CD4-positive, alpha-beta T cell treated with Interleukin-2 at 100 ng/mL for 4 hours (primary cell): Measurements from ENCODE around the gene SRSF5.

ENCODE experiments used
- DNase-seq: peaks from one replicate; pipeline ENCODE4 v3.0.0-alpha.2; 2020; ENCODE audit warnings: low spot score

The SRSF5 gene

GRCh38 chr14:69771136-69771535, 4.2 kb downstream of the SRSF5 start:
- no peak for DNase-seq

GRCh38 chr14:69772082-69773017, 5.4 kb downstream of the SRSF5 start:
- no peak for DNase-seq

DNA sequence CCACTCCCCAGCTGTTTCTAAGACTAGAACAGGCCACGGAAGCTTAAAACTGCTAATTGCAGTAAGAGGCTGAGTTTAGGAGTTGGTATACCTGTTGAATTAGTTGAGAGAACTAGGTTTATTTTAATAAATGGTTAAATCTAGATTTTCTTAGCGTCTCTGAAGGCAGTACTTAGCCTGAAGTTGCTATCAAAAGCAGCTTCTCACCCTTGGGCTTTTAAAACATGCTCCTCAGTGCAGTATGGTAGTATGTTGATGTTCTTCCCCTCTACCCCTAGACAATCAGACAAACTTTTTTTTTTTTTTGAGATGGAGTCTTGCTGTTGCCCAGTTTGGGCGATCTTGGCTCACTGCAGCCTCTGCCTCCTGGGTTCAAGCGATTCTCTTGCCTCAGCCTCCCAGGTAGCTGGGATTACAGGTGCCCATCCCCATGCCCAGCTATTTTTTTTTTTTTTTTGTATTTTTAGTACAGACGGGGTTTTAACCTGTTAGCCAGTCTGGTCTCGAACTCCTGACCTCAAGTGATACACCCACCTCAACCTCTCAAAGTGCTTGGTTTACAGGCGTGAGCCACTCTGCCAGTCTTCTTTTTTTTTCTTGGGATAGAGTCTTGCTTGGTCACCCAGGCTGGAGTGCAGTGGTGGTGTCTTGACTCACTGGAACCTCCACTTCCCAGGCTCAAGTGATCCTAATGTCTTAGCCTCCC, 6.8 kb downstream of the SRSF5 start:
- DNase-seq = no peak

GRCh38 chr14:69775012-69775411, 8.1 kb downstream of the SRSF5 start:
- DNase-seq = no peak

- no peak for DNase-seq
Measured at GRCh38 chr14:69776875-69777453, 10.0 kb downstream of the SRSF5 start.

- no peak for DNase-seq
Measured at GRCh38 chr14:69779088-69779487, 12.1 kb downstream of the SRSF5 start.

DNA sequence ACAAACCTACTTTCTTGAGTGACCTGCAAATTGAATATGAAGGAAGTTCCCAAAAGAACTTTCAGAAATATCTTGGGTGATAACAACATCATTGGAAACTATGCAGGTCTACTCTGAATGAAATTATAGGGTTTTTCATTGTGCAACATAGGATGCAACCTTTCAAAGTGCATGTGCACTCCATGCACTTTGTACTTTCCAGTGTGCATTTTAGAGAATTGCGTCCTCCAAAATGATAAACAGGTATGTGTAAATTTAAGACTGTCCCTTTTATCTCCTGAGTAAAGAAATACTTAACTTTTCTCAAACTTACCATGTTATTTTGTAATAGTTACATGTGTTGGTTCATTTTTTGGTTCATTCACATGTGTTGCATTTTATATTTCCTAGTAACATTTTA, 13.2 kb downstream of the SRSF5 start:
- no peak for DNase-seq

DNA sequence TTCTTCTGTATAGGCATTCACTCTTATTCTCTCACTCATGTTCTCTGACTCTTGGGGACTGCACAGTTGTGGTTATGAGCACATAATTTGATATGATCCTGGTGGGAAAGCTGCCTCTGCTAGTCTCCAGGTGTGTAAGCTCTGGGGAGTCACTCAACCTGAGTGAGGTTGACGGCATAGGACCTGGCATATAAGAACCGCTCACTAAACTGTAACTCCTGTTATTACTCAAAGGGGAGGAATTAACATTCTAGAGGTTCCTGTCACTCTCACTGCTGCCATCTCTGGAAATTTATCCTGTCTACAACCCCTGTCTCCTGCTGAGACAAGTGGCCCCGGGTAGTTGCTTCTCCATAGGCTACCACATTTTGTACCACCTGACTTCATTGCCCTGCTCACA, 14.0 kb downstream of the SRSF5 start:
- DNase-seq = no peak

DNA sequence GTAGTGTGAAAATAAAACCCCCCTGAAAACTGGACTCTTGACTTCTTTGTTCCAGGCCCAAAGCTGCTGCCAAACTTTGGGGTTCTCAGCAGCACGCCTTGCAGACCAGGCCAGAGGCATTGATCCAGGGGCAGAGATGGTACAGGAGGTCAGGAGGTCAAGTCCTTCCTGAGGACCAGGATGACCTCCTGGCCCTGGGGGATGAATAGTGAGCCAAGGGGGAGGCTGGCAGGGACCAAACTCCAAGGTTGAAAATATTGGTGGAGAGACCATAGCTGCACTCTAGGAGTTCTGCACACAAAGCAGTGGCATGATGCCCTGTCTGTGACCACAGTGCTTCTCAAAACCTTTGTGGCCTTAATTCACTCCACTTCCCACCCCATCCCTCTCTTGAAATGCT, 18.0 kb downstream of the SRSF5 start:
- DNase-seq = no peak

GRCh38 chr14:69786603-69787002, 19.7 kb downstream of the SRSF5 start:
- DNase-seq = no peak

DNA sequence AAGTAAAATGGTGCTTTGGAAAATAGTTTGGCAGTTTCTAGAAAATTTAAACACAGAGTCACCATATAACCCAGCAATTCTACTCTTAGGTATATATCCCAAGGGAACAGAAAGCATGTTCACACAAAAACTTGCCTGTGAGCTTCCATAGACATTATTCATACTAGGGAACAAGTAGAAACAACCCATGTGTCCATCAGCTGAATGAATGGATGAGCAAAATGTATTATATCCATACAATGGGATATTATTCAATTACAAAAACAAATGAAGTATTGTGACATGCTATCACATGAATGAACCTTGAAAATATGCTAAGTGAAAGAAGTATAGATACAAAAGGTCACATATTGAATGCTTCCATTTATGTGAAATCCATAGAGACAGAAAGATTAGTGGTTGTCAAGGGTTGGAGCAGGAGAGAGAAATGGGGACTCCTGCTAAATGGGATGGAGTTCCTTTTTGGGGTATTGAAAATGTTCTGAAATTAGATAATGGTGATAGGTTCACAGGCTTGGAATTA, 22.2 kb downstream of the SRSF5 start:
- DNase-seq = no peak

DNA sequence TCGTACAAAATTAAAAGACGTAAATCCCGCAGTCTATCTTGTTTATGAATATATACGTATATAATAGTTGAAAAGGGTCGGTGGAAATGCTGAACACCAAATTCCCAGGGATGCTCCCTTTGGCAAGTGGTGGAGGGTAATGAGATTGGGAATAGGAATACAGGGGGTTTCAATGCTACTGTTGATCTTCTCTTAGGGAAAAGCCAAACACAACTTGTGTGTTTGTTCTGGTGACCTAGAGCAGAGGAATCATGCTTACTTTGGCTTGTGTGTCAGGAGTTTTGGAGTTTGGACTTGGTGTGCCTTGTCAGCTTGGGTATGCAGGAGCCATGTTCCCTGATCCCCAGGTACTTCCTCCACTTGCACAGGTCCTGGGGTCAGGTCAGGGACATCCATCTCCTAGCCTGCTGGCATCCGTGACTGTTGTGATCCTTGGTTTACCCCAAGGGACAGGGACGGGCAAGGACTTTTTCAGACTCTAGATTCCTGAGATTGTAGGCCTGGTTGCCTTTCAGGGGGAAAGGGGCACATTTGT, 26.0 kb downstream of the SRSF5 start:
- no peak for DNase-seq

- no peak for DNase-seq
Measured at GRCh38 chr14:69794791-69795190, 27.8 kb downstream of the SRSF5 start.

DNA sequence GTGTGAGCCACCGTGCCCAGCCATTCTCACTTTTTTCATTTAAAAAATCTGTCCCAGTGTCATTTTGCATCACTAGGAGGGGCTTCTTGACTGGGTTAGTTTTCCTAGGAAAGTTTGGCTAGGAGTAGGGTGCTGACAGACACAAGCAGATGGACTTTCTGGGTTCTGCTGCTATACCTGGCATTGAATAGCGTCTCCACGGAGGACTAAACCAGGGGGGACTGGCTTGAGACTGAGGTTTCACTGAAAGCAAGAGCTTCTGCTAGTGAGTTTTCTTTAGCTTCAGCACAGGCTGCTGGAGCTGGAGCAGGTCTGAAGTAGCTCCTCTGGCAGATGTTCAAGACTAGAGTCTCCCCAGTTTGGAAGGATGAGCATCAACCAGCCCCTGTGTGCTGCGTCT, 28.7 kb downstream of the SRSF5 start:
- DNase-seq = no peak

DNA sequence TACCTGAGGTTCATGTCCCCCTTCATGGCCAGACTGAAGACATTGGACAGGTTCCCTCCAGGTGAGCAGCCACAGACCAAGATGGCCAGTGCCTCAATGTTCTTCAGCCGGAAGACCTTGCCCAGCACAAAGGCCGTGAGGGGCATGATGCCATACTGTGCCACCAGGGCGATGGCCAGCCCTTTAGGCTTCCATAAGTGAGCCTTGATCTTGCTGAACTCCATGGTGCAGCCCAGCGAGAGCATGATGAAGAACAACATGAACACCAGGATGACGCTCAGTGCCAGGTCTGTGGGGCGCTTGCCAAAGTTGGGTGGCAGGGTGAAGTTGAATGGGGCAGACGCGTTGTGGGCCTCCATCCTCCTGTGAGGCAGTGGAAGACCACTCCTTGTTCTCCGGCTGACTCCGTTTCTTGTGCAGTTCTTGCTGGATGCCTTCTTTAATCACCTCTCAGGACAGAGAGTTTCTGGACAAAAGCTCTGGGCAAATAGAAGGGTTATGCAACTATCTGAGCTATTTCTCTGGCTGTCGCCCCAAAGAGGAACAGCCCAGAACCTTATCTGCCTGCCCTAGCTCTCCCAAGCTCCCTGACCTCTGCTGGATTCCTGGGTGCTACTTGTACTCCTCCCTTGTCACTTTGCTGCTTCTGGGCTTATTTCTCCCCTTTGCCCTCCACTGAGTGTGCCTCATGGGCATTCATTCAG, 30.0 kb downstream of the SRSF5 start, which contains the start of gene SLC10A1:
Gene SLC10A1, minus strand, starts transcription at position 445 of the 704 bp plus-strand sequence. Its CDS starts 86 bp downstream, at position 359.
- DNase-seq = no peak

GRCh38 chr14:69797573-69798338, 30.8 kb downstream of the SRSF5 start:
- no peak for DNase-seq

DNA sequence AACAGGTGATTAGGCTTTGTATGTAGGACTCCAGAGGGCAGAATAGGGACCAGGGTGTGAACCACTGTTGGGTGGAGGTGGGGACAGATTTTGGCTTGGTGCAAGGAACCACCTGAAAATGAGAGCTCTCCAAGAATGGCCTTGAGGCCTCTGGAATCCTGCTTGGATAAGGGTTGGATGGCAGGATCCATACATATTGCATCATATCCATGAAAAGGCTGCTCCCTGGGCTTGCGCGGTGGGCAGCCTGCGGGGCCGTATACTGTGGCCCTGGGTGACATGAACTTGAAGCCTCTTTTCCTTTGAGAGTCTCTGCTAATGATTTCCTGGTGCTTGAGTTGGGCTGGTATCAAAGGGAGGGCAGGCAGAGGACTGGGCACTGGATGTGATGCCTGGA, 31.4 kb downstream of the SRSF5 start:
- DNase-seq = no peak

- no peak for DNase-seq
Measured at GRCh38 chr14:69803753-69804152, 36.8 kb downstream of the SRSF5 start.

DNA sequence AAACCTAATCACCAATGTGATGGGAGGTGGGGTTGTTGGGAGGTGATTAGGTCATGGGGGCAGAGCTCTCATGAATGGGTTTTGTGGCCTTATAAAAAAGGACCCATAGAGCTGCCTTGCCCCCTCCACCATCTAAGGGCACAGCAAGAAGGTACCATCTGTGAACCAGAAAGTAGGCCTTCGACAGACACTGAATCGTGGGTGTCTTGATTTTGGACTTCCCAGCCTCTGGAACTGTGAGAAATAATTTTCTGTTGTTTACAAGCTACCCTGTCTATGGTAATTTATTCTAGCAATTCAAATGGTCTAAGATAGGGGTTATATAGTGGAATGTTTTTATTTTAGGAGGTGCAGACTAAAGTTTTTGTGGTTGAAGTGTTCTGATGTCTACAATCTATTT, 38.0 kb downstream of the SRSF5 start:
- no peak for DNase-seq

- DNase-seq = no peak
Measured at GRCh38 chr14:69807192-69807591, 40.2 kb downstream of the SRSF5 start.
